ENCODE measurements around the gene RAB26.

The RAB26 gene

DNA sequence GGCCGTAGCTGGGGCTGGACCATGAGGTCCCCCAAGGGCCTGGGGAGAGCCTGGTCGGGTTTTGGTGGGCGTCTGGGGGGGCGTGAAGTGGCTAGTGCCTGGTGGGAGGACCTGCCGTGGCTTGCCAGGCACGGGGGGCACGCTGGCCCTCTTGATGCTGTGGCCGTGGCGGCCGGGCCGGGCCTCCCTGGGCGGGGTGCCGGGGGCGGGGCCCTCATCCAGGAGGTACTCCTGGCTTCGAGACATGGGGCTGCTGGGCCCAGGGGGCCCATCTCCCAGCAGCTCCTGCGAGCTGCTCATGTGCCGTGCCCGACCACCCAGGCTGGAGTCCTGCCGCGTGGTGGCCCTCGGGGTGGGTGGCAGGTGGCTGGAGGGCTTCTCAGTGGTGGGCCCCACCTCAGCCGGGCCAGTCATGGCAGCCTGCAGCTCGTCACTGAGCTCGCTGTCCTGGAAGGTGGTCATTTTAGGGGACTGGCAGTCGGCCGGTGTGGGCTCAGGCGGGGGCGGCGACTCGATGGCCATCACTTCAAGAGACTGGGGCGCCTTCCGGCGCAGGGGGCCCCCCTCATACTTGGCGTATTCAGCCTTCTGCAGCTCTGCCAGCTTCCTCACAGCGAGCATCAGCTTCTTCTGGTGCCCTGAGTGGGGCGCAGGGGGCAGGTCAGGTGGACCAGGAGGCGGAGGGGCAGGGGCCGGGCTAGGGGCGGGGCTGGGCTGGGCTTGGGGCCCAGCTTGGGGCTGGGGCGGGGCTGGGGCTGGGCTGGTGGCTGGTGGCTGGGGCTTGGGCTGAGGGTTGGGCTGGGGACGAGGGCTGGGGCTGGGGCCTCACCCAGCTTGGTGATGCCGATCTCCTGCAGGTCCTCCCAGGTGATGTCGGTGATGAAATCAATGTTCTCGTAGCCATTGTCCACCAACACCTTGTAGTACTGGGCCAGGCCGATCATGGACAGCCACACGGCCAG is 32.8 kb downstream of the RAB26 start:
- FAIRE-seq = no peak

DNA sequence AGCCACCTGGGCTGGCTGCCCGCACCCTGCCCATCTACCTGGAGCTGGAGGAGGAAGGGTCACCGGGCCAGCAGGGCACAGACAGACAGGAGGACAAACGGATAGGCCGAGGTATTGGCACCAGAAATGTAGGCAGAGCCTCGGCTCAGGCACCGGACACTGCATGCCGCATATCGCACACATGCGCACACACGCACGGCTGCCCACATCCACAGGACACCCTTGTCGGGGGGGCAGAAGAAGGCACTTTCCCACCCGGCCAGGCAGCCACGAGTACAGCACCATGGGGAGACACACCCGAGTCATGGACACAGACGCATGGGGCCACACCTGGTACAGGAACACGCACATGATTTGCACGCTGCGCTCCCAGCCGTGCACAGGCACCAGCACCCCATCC is 33.5 kb downstream of the RAB26 start:
- FAIRE-seq = no peak

GRCh38 chr16:2183671-2184070 is 35.2 kb downstream of the RAB26 start:
- no peak for FAIRE-seq

- FAIRE-seq = no peak
Measured at GRCh38 chr16:2184346-2184745, 35.9 kb downstream of the RAB26 start.

DNA sequence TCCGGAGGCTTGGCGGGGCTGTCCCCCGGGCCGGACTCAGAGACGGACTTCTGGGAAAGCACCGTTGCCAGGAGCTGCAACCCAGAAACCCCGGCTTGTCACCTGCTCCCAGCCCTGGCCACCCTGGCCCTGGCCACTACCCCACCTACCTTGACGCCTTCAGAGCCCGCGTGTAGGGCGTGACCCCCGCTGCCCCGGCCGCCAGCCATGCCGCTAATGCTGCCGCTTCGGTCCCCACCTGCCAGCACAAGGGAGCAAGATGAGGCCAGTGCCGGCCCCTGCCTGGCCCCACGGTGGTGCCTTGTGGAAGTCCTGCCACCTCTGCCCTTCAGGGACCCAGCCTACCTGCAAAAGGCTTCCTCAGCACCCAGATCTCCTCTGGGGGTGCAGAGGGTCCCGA is 36.5 kb downstream of the RAB26 start:
- no peak for FAIRE-seq

DNA sequence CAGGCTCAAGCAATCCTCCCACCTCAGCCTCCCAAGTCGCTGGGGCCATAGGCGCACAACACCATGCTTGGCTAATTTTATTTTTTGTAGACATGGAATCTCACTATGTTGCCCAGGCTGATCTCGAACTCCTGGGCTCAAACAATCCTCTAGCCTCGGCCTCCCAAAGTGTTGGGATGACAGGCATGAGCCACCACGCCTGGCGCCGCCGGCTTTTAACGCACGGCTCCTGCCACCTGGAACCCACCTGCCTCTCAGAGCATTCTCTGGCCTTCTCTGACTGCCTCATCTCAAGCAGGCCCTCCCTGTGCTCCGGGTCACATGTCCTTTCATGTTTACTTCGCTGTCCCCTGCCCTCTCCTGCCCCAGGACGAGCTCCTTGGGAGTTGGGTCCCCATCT is 37.6 kb downstream of the RAB26 start:
- no peak for FAIRE-seq

DNA sequence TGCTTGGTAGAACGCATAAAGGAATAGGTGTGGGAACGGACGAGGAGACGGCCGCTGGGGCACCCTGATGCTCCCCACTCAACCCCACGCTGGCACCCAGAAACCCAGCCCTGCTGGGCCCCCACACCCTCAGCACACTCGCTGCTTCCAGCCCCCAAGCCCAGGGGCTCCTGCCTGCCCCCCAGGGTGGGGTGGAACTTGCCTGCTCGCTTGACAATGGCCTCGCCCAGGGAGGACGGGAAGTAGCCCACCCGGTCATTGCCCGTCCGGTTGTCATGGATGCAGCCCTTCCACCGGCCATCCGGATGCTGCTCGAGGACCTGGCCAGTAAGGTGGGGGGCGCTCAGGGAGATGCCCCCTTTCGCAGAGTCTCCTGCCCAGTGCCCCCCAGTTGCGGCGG is 38.1 kb downstream of the RAB26 start:
- FAIRE-seq = no peak

- no peak for FAIRE-seq
Measured at GRCh38 chr16:2187212-2187611, 38.8 kb downstream of the RAB26 start.

GRCh38 chr16:2188395-2188794 is 40.0 kb downstream of the RAB26 start:
- FAIRE-seq = no peak

GRCh38 chr16:2189252-2189893 is 40.9 kb downstream of the RAB26 start:
- no peak for FAIRE-seq

DNA sequence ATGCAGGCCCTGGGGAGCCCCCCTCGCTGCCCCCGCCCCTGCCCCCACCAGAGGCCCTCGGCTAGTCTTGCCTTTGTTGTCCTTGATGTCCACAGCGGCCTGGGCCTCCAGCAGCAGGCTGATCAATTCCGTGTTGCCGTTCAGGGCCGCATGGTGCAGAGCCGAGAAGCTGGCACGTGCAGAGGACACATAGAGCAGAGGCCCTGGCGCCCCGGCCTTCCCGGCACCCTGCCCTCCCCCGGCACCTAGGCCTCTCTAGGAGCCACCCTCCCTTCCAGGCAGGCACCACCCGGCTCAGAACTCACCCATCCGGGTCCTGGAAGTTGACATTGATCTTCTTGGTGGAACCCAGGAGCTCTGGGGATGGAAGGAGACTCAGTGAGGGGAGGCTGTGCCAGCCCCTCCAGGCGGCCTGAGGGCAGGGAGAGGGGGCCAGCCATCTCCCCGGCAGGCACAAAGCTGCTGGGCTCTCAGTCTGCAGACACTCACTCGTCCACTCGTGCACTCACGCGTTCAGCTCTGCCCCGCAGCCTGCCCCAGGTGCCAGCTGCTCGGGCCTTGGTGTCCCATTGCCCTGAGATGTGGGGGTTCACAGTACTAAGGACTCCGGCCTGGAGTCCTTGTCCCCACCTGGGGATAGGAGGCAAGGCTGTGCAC is 41.7 kb downstream of the RAB26 start:
- no peak for FAIRE-seq

GRCh38 chr16:2190659-2191445 is 42.4 kb downstream of the RAB26 start:
- FAIRE-seq = no peak

DNA sequence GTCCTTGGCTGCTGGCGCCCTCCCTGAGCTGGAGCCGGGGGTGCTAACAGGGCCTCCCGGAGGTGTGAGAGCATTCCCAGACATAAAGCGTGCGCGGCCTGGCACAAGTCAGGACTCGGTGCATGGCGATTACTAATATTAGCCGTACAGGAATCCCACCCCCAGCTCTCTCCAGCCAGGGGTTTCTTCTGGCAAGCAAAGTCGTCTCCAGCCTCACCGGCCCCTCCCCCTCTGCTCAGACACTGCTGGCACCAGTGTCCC is 43.0 kb downstream of the RAB26 start:
- FAIRE-seq = no peak

- no peak for FAIRE-seq
Measured at GRCh38 chr16:2194166-2194834, 45.9 kb downstream of the RAB26 start.

GRCh38 chr16:2194852-2195321 is 46.5 kb downstream of the RAB26 start:
- FAIRE-seq = no peak

DNA sequence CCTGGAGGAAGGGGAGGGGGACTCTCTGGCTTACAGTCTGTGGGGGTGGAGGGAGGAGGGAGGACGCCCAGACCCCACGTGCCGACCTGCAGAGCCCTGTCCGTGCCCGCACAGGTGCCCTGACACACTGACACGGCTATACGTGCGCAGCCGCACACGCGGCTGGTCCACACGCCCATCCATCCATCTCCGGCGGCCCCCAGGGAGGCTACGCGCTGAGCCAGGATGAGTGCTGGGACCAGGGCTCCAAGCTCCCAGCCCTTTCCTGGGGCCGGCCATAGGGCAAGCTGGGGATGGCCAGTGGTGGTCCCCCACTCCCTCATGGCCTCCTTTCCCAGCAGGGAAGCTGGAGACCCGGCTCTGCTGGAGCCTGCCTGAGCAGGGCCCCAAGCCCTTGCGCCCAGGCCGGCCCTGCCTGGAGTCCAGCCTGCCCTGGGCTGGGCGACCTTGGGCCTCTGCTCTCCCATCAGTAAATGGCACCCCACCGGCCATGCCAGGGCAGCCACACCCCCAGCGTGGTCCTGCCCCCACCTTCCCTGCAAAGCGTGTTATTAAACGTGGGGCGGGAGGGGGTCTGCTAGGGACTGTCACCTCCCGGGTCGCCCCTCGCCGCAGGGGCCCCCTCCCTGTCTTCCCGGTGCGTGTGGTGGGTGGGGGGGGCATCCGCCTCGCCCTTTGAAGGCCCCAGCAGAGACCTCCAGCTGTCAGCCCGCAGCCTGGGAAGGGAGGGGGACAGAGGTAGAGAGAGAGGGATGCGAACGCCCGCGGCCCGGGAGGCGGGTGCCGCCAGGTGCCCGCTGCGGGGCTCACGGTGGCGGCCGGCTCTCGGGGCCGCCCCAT is 47.1 kb downstream of the RAB26 start:
- no peak for FAIRE-seq

DNA sequence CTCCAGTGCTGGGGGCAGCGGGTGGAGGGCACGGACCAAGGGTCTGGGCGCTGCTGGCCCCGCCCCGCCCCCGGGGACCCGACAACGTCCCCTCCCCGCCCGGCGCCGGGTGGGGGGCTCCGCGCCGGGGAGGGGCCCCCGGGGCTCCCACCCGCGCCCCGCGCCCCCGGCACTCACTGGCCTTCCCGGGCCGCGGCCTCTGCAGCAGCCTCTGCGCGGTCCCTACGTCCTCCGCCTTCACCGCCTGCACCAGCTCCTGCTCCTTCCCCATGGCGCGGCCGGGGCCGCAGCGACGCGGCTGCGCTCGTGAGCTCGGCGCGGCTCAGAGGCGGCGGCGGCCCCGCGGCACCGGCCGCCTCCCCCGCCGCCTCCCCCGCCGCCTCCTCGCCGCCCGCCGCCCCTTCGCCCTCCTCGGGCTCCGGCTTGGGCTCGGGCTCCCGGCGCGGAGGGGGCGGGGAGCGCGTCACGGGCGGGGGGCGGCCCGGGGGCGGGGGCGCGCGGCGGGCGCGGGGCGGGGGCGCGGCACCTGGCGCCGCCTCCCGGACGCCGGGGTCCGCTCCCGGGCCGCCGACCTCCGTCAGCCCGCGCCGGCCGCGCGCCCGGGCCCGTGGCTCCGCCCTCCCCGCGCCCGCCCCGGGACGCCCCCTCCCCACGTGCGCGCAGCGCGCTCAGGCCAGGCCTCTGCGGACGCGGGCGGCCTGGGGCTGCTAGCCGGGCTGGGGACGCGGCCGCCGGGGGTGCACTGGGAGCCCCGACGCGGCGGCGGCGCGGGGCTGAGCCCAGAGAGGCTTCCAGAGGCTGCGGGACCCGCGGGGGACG is 47.9 kb downstream of the RAB26 start, which contains the start of gene CASKIN1:
TSS of gene CASKIN1 (minus strand) at position 444 of the 819 bp plus-strand sequence. CDS start at position 271, 173 bp downstream.
- FAIRE-seq = no peak

GRCh38 chr16:2196981-2197511 is 48.6 kb downstream of the RAB26 start:
- no peak for FAIRE-seq

DNA sequence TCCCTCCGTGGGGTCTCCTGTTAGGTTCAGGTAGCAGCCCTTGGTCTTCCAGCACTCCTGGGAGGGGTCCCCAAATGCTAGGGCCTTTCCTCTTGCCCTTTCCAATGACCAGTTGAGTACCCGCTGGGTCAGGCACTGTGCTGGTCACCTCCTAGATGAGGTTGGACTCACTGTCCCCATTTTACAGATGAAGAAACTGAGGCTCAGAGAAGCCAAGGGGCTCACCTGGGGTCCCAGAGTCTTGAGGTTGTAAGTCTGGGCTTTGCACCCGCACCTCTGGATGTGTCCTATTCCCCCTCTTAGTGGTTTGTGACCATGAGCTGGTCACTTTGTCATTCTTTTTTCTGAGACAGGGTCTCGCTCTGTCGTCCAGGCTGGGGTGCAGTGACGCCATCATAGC is 49.3 kb downstream of the RAB26 start:
- no peak for FAIRE-seq

DNA sequence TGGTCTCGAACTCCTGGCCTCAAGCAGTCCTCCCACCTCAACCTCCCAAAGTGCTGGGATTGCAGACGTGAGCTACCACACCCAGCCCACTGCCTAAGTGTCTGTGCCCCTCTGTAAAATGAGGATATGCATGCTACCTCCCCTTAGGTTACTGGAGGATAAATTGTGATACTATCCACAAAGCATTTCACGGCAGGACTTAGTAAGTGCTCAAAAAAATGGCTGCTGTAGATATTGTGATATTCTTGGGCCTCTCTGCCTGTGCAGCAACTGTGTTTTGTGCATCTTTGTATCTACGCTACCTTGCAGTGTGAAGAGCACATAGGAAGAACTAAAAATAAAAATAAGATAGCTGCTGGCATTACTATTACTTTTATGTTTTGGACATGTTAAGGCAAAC is 49.9 kb downstream of the RAB26 start:
- FAIRE-seq = no peak
